ENCODE data around the gene ARSA. TPM values are rescaled to one million over a fixed set of nuclear protein-coding genes. Genes with fewer than 3 reads are reported as not detected.

The ARSA gene
- total RNA-seq, 4 donors from 2014 or later, result 33.2 to 51.5 (median 48.0) TPM

DNA sequence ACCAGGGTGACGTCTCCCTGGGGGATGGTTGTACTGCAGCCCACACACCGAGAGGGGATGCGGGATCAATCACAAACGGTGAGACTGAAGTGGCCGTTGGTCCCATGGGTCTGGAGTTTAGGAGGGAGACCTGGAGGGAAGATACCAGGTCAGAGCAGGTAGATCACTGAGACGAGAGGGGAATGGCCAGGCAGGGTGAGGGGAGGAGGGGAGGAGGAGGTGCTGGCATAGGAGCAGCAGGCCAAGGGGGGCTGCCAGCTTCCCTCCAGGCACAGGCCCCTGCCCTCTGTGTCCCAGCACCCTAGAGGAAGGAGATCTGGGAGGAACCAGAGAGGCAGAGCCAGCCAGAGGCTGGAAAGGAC lies 20.3 kb downstream of the ARSA start:
- H3K27ac ChIP-seq, result no peak overlapping the region
- peaks cover 0 to 29% (median 0%) of the 10 kb centered on the region in 3 donors for H3K36me3 ChIP-seq
- H3K27me3 ChIP-seq, result peaks cover 0 to 71% of the 10 kb centered on the region in 2 donors
- TF ChIP-seq POLR2A (IDR thresholded peaks at IDR 0.05) (no peak), EP300 (IDR thresholded peaks at IDR 0.05) (no peak)
- TF ChIP-seq, protein P1, sequence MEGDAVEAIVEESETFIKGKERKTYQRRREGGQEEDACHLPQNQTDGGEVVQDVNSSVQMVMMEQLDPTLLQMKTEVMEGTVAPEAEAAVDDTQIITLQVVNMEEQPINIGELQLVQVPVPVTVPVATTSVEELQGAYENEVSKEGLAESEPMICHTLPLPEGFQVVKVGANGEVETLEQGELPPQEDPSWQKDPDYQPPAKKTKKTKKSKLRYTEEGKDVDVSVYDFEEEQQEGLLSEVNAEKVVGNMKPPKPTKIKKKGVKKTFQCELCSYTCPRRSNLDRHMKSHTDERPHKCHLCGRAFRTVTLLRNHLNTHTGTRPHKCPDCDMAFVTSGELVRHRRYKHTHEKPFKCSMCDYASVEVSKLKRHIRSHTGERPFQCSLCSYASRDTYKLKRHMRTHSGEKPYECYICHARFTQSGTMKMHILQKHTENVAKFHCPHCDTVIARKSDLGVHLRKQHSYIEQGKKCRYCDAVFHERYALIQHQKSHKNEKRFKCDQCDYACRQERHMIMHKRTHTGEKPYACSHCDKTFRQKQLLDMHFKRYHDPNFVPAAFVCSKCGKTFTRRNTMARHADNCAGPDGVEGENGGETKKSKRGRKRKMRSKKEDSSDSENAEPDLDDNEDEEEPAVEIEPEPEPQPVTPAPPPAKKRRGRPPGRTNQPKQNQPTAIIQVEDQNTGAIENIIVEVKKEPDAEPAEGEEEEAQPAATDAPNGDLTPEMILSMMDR (IDR thresholded peaks at IDR 0.05), result no peak
- no peaks in the 10 kb centered on the region for H3K9me3 ChIP-seq
- WGBS, 2 donors, result 67 to 71% methylated on average over 6 of the region's 6 CpGs
- H3K4me1 ChIP-seq, result no peaks in the 10 kb centered on the region
- DNase-seq (ENCODE audit: low spot score in 2 of 2), result no peak
- H3K4me3 ChIP-seq, result no peak overlapping the region

DNA sequence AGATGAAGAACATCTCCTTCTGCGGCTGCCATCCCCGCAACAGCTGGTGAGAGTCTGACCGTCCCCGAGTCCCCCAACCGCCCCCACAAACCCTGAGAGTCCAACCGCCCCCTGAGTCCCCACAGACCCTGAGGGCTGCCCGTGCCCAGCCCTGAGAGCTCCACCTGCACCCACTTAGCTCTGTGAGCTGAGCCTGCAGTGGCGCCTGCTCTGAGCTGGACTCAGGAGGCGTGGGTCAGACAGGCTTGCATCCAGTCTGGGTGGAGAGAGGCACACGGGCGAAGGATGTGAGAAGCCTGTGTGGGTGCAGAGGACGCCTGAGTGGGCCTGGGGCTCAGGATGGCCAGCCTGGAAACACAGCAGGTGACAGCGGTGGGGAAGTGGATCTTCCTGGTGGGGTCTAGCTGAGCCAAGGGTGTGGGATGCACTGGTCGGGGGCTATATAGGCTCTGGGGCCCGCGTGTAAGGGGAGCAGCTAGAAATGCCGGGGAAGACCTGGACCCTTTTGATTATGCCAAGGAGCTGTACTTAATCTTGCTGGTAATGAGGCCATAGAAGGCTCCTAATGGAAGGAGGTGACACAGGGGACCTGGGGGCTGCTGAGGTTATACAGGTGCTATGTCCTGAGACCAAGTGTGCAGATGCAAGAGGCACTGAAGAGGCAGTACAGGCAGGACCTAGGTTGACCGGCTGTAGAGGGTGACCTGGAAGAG lies 20.9 kb downstream of the ARSA start:
- no peak for DNase-seq (ENCODE audit: low spot score in 2 of 2)
- Histone ChIP-seq H3K27me3 (peaks cover 0 to 72% of the 10 kb centered on the region in 2 donors), H3K27ac (no peak overlapping the region), H3K36me3 (peaks cover 0 to 29% (median 0%) of the 10 kb centered on the region in 3 donors), H3K4me1 (peaks cover 0 to under 1% (median 0%) of the 10 kb centered on the region in 4 donors), H3K4me3 (no peak overlapping the region), H3K9me3 (no peaks in the 10 kb centered on the region)
- TF ChIP-seq EP300 (IDR thresholded peaks at IDR 0.05), result no peak
- TF ChIP-seq, protein P1 (IDR thresholded peaks at IDR 0.05), result no peak
- TF ChIP-seq POLR2A (IDR thresholded peaks at IDR 0.05), result no peak
- 82% methylated on average over 17 to 18 of the region's 18 CpGs for WGBS, 2 donors

DNA sequence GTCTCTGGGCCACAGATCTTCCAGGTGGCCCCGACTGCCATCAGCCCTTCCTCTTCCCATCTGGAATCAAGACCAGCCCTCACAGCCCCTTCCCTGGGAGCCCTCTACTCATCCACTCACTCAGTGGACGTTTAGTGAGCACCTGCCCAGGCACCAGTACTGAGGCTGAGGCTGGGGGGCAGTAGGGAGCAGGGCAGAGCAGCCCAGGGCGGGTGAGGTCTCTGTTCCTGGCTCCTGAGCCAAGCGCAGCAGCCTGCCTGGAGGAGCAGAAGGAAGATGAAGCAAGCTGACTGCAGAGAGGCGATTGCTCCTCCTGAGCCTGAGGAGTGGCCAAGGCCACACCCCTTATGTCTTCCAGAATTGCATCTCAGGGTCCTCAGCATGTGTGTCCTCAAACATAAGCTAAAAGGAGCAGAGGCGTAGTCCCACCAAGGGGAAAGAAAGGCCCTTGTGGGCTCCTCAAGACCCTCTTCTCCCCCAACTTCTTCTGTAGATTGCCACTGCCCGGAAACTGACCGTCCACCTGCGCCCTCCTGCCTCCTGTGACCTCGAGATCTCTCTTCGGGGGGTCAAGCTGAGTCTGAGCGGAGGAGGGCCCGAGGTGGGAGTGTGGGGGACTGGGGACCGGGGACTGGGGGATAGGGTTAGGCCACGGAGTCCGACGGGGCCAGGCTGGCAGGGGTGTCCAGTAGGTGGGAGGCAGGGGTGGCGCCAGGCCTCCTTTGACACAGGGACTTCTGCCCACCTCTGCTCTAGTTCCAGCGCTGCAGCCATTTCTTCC lies 21.6 kb downstream of the ARSA start:
- peaks cover 0 to 7% (median 0%) of the 10 kb centered on the region in 4 donors for H3K4me1 ChIP-seq
- H3K4me3 ChIP-seq, result no peak overlapping the region
- TF ChIP-seq EP300 (IDR thresholded peaks at IDR 0.05) (no peak), POLR2A (IDR thresholded peaks at IDR 0.05) (no peak)
- TF ChIP-seq, protein P1 (IDR thresholded peaks at IDR 0.05), result no peak
- DNase-seq (ENCODE audit: low spot score in 2 of 2), result no peak
- peaks cover 0 to 29% (median 0%) of the 10 kb centered on the region in 3 donors for H3K36me3 ChIP-seq
- H3K27ac ChIP-seq, result no peak overlapping the region
- peaks cover 0 to 72% of the 10 kb centered on the region in 2 donors for H3K27me3 ChIP-seq
- H3K9me3 ChIP-seq, result no peaks in the 10 kb centered on the region
- 74 to 77% methylated on average over 19 of the region's 19 CpGs for WGBS, 2 donors

DNA sequence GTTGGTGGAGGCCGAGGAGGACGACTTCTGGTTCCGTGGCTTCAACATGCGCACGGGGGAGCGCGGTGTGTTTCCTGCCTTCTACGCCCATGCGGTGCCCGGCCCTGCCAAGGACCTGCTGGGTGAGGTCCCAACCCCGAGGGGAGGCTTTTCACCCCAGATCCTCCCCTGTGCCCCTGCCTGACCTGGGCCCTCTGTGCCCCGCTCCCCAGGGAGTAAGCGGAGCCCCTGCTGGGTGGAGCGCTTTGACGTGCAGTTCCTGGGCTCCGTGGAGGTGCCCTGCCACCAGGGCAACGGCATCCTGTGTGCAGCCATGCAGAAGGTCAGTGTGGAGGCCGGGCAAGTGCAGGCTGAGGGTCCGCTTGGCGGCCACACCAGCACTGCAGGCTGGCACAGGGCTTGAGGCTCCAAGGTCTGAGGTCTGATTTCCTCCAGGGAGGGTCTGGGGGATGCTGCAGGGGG lies 22.3 kb downstream of the ARSA start:
- H3K4me1 ChIP-seq, result peaks cover 0 to 13% (median 1%) of the 10 kb centered on the region in 4 donors
- no peak overlapping the region for H3K4me3 ChIP-seq
- peaks cover 0 to 70% of the 10 kb centered on the region in 2 donors for H3K27me3 ChIP-seq
- no peaks in the 10 kb centered on the region for H3K9me3 ChIP-seq
- 79 to 91% methylated on average over 14 of the region's 20 CpGs for WGBS, 2 donors
- peaks cover 0 to 29% (median 0%) of the 10 kb centered on the region in 3 donors for H3K36me3 ChIP-seq
- no peak for DNase-seq (ENCODE audit: low spot score in 2 of 2)
- TF ChIP-seq, protein P1 (IDR thresholded peaks at IDR 0.05), result no peak
- no peak for TF ChIP-seq EP300 (IDR thresholded peaks at IDR 0.05)
- TF ChIP-seq POLR2A (IDR thresholded peaks at IDR 0.05), result no peak
- no peak overlapping the region for H3K27ac ChIP-seq
